ENCODE data around the gene CEP112. TPM values are rescaled to one million over a fixed set of nuclear protein-coding genes. Genes with fewer than 3 reads are reported as not detected.

CEP112 gene
- total and polyA plus RNA-seq, 2 of the 8 experiments (the other 6 are each of a cell fraction or from before 2014, with no cell fraction given) = 0.62 to 3.1 TPM

DNA sequence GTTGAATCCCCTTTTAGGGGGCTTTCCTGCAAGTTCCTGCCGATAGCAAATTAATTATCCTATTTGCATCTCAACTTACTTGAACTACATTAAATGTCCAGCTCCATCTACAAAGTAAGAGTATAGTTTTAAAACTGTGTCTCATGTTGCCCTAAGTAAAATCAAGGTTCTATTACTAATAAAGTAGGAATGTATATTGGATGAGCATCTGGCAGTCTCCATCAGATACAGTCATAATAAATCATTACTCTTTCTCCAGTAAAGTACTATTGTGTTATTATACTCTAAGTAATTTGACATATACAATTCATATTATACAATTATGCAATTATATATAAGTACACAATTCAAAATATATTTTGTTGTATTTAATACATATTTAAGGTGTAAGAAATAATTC lies 249.3 kb downstream of the CEP112 start (continued):
- no peak for TF ChIP-seq SAP30 (IDR thresholded peaks at IDR 0.05; ENCODE audit: insufficient read depth, insufficient replicate concordance, low read length)

Data from H1 (cell line).